ENCODE results near the gene DLX3. TPM values are rescaled to one million over a fixed set of nuclear protein-coding genes. Genes with fewer than 3 reads are reported as not detected.

Gene DLX3
- total and polyA plus RNA-seq, 2 experiments from 2014 or later: 0.63 to 2.1 TPM

DNA sequence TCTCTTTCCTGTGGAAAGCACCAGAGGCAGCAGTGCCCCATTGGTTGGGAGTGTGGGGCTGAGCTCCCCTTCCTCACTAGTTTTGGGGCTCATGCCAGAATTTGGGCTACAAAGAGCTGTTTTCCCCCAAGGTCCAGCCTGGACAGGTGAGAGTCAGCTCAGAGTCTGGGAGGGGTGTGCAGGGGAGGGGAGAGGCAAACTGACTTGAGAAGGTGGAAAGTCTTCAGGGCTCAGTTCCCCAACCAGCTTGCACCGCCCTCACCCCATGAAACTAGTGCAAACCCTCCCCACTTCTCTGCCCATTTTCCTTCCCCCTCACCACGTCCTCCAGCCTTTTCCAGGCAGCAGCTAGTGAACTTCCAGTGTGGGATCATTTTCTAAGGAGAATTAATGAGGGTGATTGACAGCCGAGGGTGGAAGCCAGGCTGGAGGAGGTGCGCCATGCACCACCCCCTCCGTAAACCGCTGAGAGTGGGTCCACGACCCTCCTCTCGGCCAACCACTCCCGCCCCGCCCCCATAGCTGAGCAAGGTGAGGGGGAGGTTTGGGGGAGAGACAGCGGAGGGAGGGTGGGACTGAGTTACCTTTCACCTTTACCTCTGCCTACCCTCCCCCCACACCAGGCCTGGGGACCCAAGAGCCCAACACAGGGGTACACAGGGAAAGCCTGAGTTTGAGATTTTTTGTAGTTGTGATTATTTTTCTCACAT lies 32.3 kb downstream of the DLX3 start:
- Histone ChIP-seq H3K27ac (no peak overlapping the region), H3K9me3 (ENCODE audit: low read depth) (no peaks in the 10 kb centered on the region), H3K36me3 (no peaks in the 10 kb centered on the region), H3K4me3 (no peak overlapping the region), H3K4me1 (ENCODE audit: low read depth) (no peaks in the 10 kb centered on the region), H3K27me3 (peaks cover 79% of the 10 kb centered on the region)
- no peak for DNase-seq (ENCODE audit: low read depth in 1 of 2, low spot score in 1 of 2)
- TF ChIP-seq, protein P1, sequence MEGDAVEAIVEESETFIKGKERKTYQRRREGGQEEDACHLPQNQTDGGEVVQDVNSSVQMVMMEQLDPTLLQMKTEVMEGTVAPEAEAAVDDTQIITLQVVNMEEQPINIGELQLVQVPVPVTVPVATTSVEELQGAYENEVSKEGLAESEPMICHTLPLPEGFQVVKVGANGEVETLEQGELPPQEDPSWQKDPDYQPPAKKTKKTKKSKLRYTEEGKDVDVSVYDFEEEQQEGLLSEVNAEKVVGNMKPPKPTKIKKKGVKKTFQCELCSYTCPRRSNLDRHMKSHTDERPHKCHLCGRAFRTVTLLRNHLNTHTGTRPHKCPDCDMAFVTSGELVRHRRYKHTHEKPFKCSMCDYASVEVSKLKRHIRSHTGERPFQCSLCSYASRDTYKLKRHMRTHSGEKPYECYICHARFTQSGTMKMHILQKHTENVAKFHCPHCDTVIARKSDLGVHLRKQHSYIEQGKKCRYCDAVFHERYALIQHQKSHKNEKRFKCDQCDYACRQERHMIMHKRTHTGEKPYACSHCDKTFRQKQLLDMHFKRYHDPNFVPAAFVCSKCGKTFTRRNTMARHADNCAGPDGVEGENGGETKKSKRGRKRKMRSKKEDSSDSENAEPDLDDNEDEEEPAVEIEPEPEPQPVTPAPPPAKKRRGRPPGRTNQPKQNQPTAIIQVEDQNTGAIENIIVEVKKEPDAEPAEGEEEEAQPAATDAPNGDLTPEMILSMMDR (IDR thresholded peaks at IDR 0.05; ENCODE audit: low read depth, low read length): no peak

DNA sequence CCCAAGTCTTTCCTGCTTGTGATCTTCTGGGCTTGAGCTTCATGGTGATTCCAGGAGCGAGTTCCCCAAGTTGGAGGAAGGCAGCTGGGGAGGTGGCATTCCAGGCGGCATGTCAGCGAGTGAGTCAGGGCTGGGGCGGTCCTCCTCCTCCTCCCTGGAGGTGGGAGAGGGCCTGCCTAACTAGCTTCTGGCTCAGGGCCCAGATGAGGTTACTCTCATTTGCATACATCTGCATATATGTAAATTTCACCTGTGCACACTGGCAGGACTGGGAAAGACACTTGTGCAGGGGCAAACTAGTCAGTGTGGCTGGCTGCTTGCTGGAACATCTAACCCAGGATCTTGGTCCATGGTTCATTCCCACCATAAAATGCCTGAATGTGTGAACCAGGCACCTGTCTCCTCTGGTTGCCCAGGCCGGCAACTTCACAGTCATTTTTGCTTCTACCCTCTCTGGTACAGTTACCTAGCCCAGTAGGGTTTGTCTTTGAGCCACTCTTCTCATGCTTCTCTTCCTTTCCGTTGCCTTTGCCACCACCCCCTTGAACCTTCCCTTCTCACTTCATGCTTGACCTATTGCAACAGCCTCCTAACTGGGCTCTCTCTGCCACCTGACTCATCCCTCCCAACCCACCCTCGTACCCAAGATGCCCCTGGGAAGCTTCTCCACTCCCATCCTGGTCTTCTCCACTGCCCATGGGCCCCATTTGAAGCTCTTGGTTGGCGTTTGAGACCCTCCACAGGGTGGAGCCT lies 35.7 kb downstream of the DLX3 start:
- H3K36me3 ChIP-seq: no peaks in the 10 kb centered on the region
- H3K27ac ChIP-seq: no peak overlapping the region
- TF ChIP-seq, protein P1 (IDR thresholded peaks at IDR 0.05; ENCODE audit: low read depth, low read length): no peak
- H3K4me3 ChIP-seq: no peak overlapping the region
- H3K9me3 ChIP-seq (ENCODE audit: low read depth): no peaks in the 10 kb centered on the region
- H3K4me1 ChIP-seq (ENCODE audit: low read depth): no peaks in the 10 kb centered on the region
- DNase-seq (ENCODE audit: low read depth in 1 of 2, low spot score in 1 of 2): no peak
- H3K27me3 ChIP-seq: peaks cover 59% of the 10 kb centered on the region

DNA sequence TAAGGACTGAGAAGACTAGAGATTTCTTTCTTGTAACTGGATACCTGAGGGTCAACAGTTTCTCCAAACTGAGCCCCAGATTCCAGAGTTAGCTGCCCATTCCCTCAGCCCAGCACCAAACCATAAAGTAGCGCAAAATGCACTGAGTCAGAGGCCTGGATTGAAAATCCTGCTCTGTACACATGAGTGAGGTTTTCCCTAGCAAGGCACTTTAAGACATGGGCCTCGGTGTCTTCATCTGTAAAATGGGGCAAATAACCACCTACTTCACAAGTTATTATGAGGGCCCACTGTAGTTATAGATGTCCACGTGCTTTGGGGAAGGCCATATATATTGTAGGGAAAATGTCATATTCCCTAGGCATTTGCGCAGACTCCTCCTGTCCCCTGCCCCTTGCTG lies 36.3 kb downstream of the DLX3 start:
- Histone ChIP-seq H3K27me3 (peaks cover 53% of the 10 kb centered on the region), H3K4me1 (ENCODE audit: low read depth) (no peaks in the 10 kb centered on the region), H3K4me3 (no peak overlapping the region), H3K9me3 (ENCODE audit: low read depth) (no peaks in the 10 kb centered on the region), H3K36me3 (no peaks in the 10 kb centered on the region), H3K27ac (no peak overlapping the region)
- TF ChIP-seq, protein P1 (IDR thresholded peaks at IDR 0.05; ENCODE audit: low read depth, low read length): no peak
- DNase-seq (ENCODE audit: low read depth in 1 of 2, low spot score in 1 of 2): no peak

DNA sequence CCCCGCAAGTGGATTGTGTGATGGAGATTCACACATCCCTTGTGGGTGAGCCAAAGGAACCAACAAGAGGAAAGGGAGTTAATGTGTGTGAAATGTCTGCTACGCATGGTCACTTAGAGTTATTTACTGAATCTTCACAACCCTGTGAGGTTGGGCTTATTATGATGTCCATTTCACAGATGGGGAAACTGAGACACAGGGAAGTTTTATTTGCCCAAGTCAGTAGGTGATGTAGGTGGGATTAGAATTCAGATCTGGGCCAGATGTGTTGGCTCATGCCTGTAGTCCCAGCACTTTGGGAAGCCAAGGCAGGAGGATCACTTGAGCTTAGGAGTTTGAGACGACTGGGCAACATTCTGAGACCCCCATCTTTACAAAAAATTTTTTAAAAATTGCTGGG lies 37.7 kb downstream of the DLX3 start:
- no peak for DNase-seq (ENCODE audit: low read depth in 1 of 2, low spot score in 1 of 2)
- no peaks in the 10 kb centered on the region for H3K36me3 ChIP-seq
- H3K9me3 ChIP-seq (ENCODE audit: low read depth): no peaks in the 10 kb centered on the region
- no peak overlapping the region for H3K27ac ChIP-seq
- no peaks in the 10 kb centered on the region for H3K4me1 ChIP-seq (ENCODE audit: low read depth)
- TF ChIP-seq, protein P1 (IDR thresholded peaks at IDR 0.05; ENCODE audit: low read depth, low read length): no peak
- peaks cover 43% of the 10 kb centered on the region for H3K27me3 ChIP-seq
- H3K4me3 ChIP-seq: no peak overlapping the region

DNA sequence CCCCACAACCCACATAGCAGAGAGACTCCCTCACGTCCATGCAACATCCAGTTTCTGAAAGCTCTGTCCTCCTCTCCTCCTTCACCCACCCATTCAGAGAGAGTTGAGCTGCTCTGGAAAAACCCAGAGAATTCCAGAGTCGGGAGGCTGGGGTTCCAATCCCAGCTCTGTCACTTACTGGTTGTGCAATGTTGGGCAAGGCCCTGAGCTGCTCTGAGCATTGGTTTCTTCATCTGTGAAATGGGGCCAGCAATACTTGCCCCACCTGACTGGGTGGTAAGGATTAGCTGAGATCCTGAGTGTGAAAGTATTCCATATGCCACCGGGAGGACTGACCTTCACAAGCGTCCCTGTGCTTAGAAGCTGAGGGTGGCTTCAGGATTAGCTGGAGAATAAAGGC lies 38.2 kb downstream of the DLX3 start:
- no peak overlapping the region for H3K27ac ChIP-seq
- TF ChIP-seq, protein P1 (IDR thresholded peaks at IDR 0.05; ENCODE audit: low read depth, low read length): no peak
- no peaks in the 10 kb centered on the region for H3K9me3 ChIP-seq (ENCODE audit: low read depth)
- no peak for DNase-seq (ENCODE audit: low read depth in 1 of 2, low spot score in 1 of 2)
- no peaks in the 10 kb centered on the region for H3K36me3 ChIP-seq
- H3K27me3 ChIP-seq: peaks cover 37% of the 10 kb centered on the region
- H3K4me3 ChIP-seq: no peak overlapping the region
- no peaks in the 10 kb centered on the region for H3K4me1 ChIP-seq (ENCODE audit: low read depth)
